GM20431 (cell line): ENCODE results near the gene SDK2.

Source experiments
- in situ Hi-C: fragments of 300-500 bp; cut with MseI, MboI; formaldehyde crosslinking; loops from one replicate; pipeline ENCODE4 v1.15.0; 2020; ENCODE audit warnings: low sequenced_read_pairs; ENCODE audit not compliant: unreplicated experiment

SDK2 gene

GRCh38 chr17:73613271-73614233 is 30.7 kb downstream of the SDK2 start:
- in situ Hi-C loops: no loop called here

GRCh38 chr17:73612031-73612472 is 32.2 kb downstream of the SDK2 start:
- in situ Hi-C loops: no loop called here

GRCh38 chr17:73611630-73612029 is 32.6 kb downstream of the SDK2 start:
- in situ Hi-C loops: no loop called here

GRCh38 chr17:73610331-73610911 is 33.8 kb downstream of the SDK2 start:
- in situ Hi-C loops: no loop called here

- in situ Hi-C loops: no loop called here
Observed at GRCh38 chr17:73609758-73610157, 34.5 kb downstream of the SDK2 start.

GRCh38 chr17:73609060-73609459 is 35.2 kb downstream of the SDK2 start:
- in situ Hi-C loops: no loop called here

GRCh38 chr17:73605444-73605843 is 38.8 kb downstream of the SDK2 start:
- in situ Hi-C loops: no loop called here

GRCh38 chr17:73604476-73604875 is 39.8 kb downstream of the SDK2 start:
- in situ Hi-C loops: no loop called here

- in situ Hi-C loops: no loop called here
Observed at GRCh38 chr17:73603971-73604370, 40.3 kb downstream of the SDK2 start.

- in situ Hi-C loops: no loop called here
Observed at GRCh38 chr17:73600103-73600871, 44.0 kb downstream of the SDK2 start.

- in situ Hi-C loops: no loop called here
Observed at GRCh38 chr17:73599599-73599998, 44.6 kb downstream of the SDK2 start.

- in situ Hi-C loops: no loop called here
Observed at GRCh38 chr17:73598212-73598611, 46.0 kb downstream of the SDK2 start.

- in situ Hi-C loops: no loop called here
Observed at GRCh38 chr17:73595931-73596330, 48.3 kb downstream of the SDK2 start.

GRCh38 chr17:73595479-73595878 is 48.8 kb downstream of the SDK2 start:
- in situ Hi-C loops: no loop called here

GRCh38 chr17:73595068-73595467 is 49.2 kb downstream of the SDK2 start:
- in situ Hi-C loops: no loop called here

GRCh38 chr17:73594598-73594997 is 49.6 kb downstream of the SDK2 start:
- in situ Hi-C loops: no loop called here

GRCh38 chr17:73594025-73594424 is 50.2 kb downstream of the SDK2 start:
- in situ Hi-C loops: no loop called here

GRCh38 chr17:73593249-73593965 is 50.8 kb downstream of the SDK2 start:
- in situ Hi-C loops: no loop called here

GRCh38 chr17:73592501-73592961 is 51.7 kb downstream of the SDK2 start:
- in situ Hi-C loops: no loop called here

GRCh38 chr17:73592079-73592415 is 52.2 kb downstream of the SDK2 start:
- in situ Hi-C loops: no loop called here
